ENCODE data around the gene COL13A1. TPM values are rescaled to one million over a fixed set of nuclear protein-coding genes. Genes with fewer than 3 reads are reported as not detected.

The COL13A1 gene
- total and polyA plus RNA-seq, 7 experiments from 2014 or later, result 0.88 TPM; not detected in 6

GRCh38 chr10:69890065-69890847 is 88.5 kb downstream of the COL13A1 start:
- Mint-ChIP-seq H3K36me3 (no peaks in the 10 kb centered on the region), H3K4me1 (no peaks in the 10 kb centered on the region), H3K9me3 (no peaks in the 10 kb centered on the region), H3K4me3 (no peak overlapping the region), H3K27ac (no peak overlapping the region), H3K27me3 (peaks cover 0 to 1% (median 0%) of the 10 kb centered on the region in 5 donors)
- POLR2A ChIA-PET, result no interaction called here
- DNase-seq (no peak), ATAC-seq (no peak)
- Histone ChIP-seq H3K9me3 (ENCODE audit: control insufficient read depth in 2 of 3, low read length in 3 of 3) (no peaks in the 10 kb centered on the region), H3K4me3 (ENCODE audit: low read length) (no peak overlapping the region), H3K4me1 (ENCODE audit: control insufficient read depth in 2 of 2, insufficient read depth in 2 of 2, low read length in 2 of 2) (no peaks in the 10 kb centered on the region), H3K36me3 (ENCODE audit: control insufficient read depth in 2 of 3, insufficient read depth in 3 of 3, low read length in 3 of 3) (no peaks in the 10 kb centered on the region), H3K27ac (ENCODE audit: low read depth, low read length) (no peak overlapping the region), H3K27me3 (ENCODE audit: control insufficient read depth in 2 of 2, insufficient read depth in 2 of 2, low read length in 2 of 2) (no peaks in the 10 kb centered on the region)
- CTCF ChIA-PET, result no interaction called here
- intact Hi-C loops (cut with micrococcal nuclease), result no loop called here

GRCh38 chr10:69891057-69891617 is 89.4 kb downstream of the COL13A1 start:
- H3K9me3 Mint-ChIP-seq, result no peaks in the 10 kb centered on the region
- ChIA-PET POLR2A (no interaction called here), CTCF (no interaction called here)
- no peak for ATAC-seq
- Histone ChIP-seq H3K27ac (ENCODE audit: low read depth, low read length) (no peak overlapping the region), H3K4me1 (ENCODE audit: control insufficient read depth in 2 of 2, insufficient read depth in 2 of 2, low read length in 2 of 2) (no peaks in the 10 kb centered on the region), H3K4me3 (ENCODE audit: low read length) (no peak overlapping the region), H3K9me3 (ENCODE audit: control insufficient read depth in 2 of 3, low read length in 3 of 3) (no peaks in the 10 kb centered on the region), H3K27me3 (ENCODE audit: control insufficient read depth in 2 of 2, insufficient read depth in 2 of 2, low read length in 2 of 2) (no peaks in the 10 kb centered on the region), H3K36me3 (ENCODE audit: control insufficient read depth in 2 of 3, insufficient read depth in 3 of 3, low read length in 3 of 3) (no peaks in the 10 kb centered on the region)
- no peak for DNase-seq
- no peak overlapping the region for H3K4me3 Mint-ChIP-seq
- intact Hi-C loops (cut with micrococcal nuclease), result no loop called here
- no peaks in the 10 kb centered on the region for H3K4me1 Mint-ChIP-seq
- no peaks in the 10 kb centered on the region for H3K36me3 Mint-ChIP-seq
- H3K27ac Mint-ChIP-seq, result no peak overlapping the region
- no peaks in the 10 kb centered on the region for H3K27me3 Mint-ChIP-seq

GRCh38 chr10:69892406-69892805 is 90.7 kb downstream of the COL13A1 start:
- intact Hi-C loops (cut with micrococcal nuclease), result no loop called here
- H3K4me3 ChIP-seq (ENCODE audit: low read length), result no peak overlapping the region
- ATAC-seq, result no peak
- no peaks in the 10 kb centered on the region for H3K27me3 Mint-ChIP-seq
- H3K36me3 ChIP-seq (ENCODE audit: control insufficient read depth in 2 of 3, insufficient read depth in 3 of 3, low read length in 3 of 3), result no peaks in the 10 kb centered on the region
- no peaks in the 10 kb centered on the region for H3K4me1 Mint-ChIP-seq
- no peak overlapping the region for H3K4me3 Mint-ChIP-seq
- no peak overlapping the region for H3K27ac Mint-ChIP-seq
- POLR2A ChIA-PET, result no interaction called here
- H3K9me3 ChIP-seq (ENCODE audit: control insufficient read depth in 2 of 3, low read length in 3 of 3), result no peaks in the 10 kb centered on the region
- no peaks in the 10 kb centered on the region for H3K27me3 ChIP-seq (ENCODE audit: control insufficient read depth in 2 of 2, insufficient read depth in 2 of 2, low read length in 2 of 2)
- DNase-seq, result no peak
- no peaks in the 10 kb centered on the region for H3K9me3 Mint-ChIP-seq
- CTCF ChIA-PET, result no interaction called here
- H3K4me1 ChIP-seq (ENCODE audit: control insufficient read depth in 2 of 2, insufficient read depth in 2 of 2, low read length in 2 of 2), result no peaks in the 10 kb centered on the region
- H3K36me3 Mint-ChIP-seq, result no peaks in the 10 kb centered on the region
- no peak overlapping the region for H3K27ac ChIP-seq (ENCODE audit: low read depth, low read length)

- no peaks in the 10 kb centered on the region for H3K36me3 ChIP-seq (ENCODE audit: control insufficient read depth in 2 of 3, insufficient read depth in 3 of 3, low read length in 3 of 3)
- Mint-ChIP-seq H3K36me3 (no peaks in the 10 kb centered on the region), H3K4me1 (no peaks in the 10 kb centered on the region), H3K27ac (no peak overlapping the region), H3K9me3 (no peaks in the 10 kb centered on the region), H3K27me3 (no peaks in the 10 kb centered on the region), H3K4me3 (no peak overlapping the region)
- H3K9me3 ChIP-seq (ENCODE audit: control insufficient read depth in 2 of 3, low read length in 3 of 3), result no peaks in the 10 kb centered on the region
- H3K27ac ChIP-seq (ENCODE audit: low read depth, low read length), result no peak overlapping the region
- ATAC-seq (no peak), DNase-seq (no peak)
- H3K4me3 ChIP-seq (ENCODE audit: low read length), result no peak overlapping the region
- CTCF ChIA-PET, result no interaction called here
- POLR2A ChIA-PET, result no interaction called here
- H3K27me3 ChIP-seq (ENCODE audit: control insufficient read depth in 2 of 2, insufficient read depth in 2 of 2, low read length in 2 of 2), result no peaks in the 10 kb centered on the region
- intact Hi-C loops (cut with micrococcal nuclease), result no loop called here
- no peaks in the 10 kb centered on the region for H3K4me1 ChIP-seq (ENCODE audit: control insufficient read depth in 2 of 2, insufficient read depth in 2 of 2, low read length in 2 of 2)
These were observed 91.1 kb downstream of the COL13A1 start for GRCh38 chr10:69892816-69893215.

- POLR2A ChIA-PET, result no interaction called here
These were observed 91.7 kb downstream of the COL13A1 start for GRCh38 chr10:69893271-69893900.

GRCh38 chr10:69894156-69894555 is 92.5 kb downstream of the COL13A1 start:
- no peak overlapping the region for H3K4me3 Mint-ChIP-seq
- POLR2A ChIA-PET, result no interaction called here

More at GRCh38 chr10:69893271-69893900, 91.7 kb downstream of the COL13A1 start:
- ATAC-seq (no peak), DNase-seq (no peak)
- Mint-ChIP-seq H3K4me3 (no peak overlapping the region), H3K9me3 (no peaks in the 10 kb centered on the region), H3K27ac (no peak overlapping the region), H3K4me1 (peaks cover 0 to under 1% (median 0%) of the 10 kb centered on the region in 7 donors), H3K36me3 (no peaks in the 10 kb centered on the region), H3K27me3 (no peaks in the 10 kb centered on the region)
- Histone ChIP-seq H3K27ac (ENCODE audit: low read depth, low read length) (no peak overlapping the region), H3K27me3 (ENCODE audit: control insufficient read depth in 2 of 2, insufficient read depth in 2 of 2, low read length in 2 of 2) (no peaks in the 10 kb centered on the region), H3K4me1 (ENCODE audit: control insufficient read depth in 2 of 2, insufficient read depth in 2 of 2, low read length in 2 of 2) (no peaks in the 10 kb centered on the region), H3K4me3 (ENCODE audit: low read length) (no peak overlapping the region), H3K36me3 (ENCODE audit: control insufficient read depth in 2 of 3, insufficient read depth in 3 of 3, low read length in 3 of 3) (no peaks in the 10 kb centered on the region), H3K9me3 (ENCODE audit: control insufficient read depth in 2 of 3, low read length in 3 of 3) (no peaks in the 10 kb centered on the region)
- CTCF ChIA-PET, result no interaction called here
- intact Hi-C loops (cut with micrococcal nuclease), result no loop called here

More at GRCh38 chr10:69894156-69894555, 92.5 kb downstream of the COL13A1 start:
- intact Hi-C loops (cut with micrococcal nuclease), result no loop called here
- H3K27me3 Mint-ChIP-seq, result no peaks in the 10 kb centered on the region
- H3K36me3 Mint-ChIP-seq, result no peaks in the 10 kb centered on the region
- no peaks in the 10 kb centered on the region for H3K4me1 ChIP-seq (ENCODE audit: control insufficient read depth in 2 of 2, insufficient read depth in 2 of 2, low read length in 2 of 2)
- no peak overlapping the region for H3K27ac Mint-ChIP-seq
- H3K9me3 Mint-ChIP-seq, result no peaks in the 10 kb centered on the region
- H3K4me1 Mint-ChIP-seq, result peaks cover 0 to 5% (median 0%) of the 10 kb centered on the region in 7 donors
- no peak overlapping the region for H3K27ac ChIP-seq (ENCODE audit: low read depth, low read length)
- no peak for DNase-seq
- no peak overlapping the region for H3K4me3 ChIP-seq (ENCODE audit: low read length)
- no peaks in the 10 kb centered on the region for H3K36me3 ChIP-seq (ENCODE audit: control insufficient read depth in 2 of 3, insufficient read depth in 3 of 3, low read length in 3 of 3)
- ATAC-seq, result no peak
- H3K9me3 ChIP-seq (ENCODE audit: control insufficient read depth in 2 of 3, low read length in 3 of 3), result no peaks in the 10 kb centered on the region
- H3K27me3 ChIP-seq (ENCODE audit: control insufficient read depth in 2 of 2, insufficient read depth in 2 of 2, low read length in 2 of 2), result no peaks in the 10 kb centered on the region
- CTCF ChIA-PET, result interaction anchor here (0.7 kb wide), 1 partner anchor 219 kb away, joined by 3 read pairs; no protein-coding TSS in a partner anchor
